Measurements from ENCODE around the gene TRPC4AP.

DNA sequence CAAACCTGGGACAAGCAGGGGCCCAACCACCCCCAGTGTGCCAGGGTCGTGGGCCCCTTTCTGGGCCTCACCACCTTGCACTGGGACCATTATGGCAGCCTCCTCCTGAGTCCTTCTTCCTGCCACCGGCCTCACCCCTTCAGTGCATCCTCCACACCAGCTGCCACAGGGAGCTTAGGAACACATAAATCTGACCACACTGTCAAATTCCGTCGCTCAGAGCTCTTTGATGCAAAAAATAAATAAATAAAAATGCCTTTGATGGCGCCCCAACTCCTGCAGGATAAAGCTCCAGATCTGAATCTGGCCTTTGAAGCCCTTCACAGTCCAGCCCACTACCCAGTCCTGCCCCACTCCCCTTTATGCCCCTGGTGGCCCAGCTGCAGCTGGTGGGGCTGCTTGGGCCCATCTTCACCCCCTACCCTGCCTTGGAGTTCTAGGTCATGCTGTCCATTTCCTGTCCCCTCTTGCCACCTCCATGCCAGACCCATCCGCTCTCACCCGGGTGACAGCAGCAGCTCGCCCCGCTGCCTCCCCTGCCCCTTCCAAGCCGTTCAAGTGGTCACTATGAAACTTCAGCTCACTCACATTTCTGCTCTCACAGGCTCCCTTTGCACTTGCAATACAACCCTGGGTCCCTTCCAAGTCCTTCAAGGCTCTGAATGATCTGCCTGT is 120.9 kb downstream of the TRPC4AP start:
- TF ChIP-seq CTCF (IDR thresholded peaks at IDR 0.05): no peak
- no peak for TF ChIP-seq POLR2A (IDR thresholded peaks at IDR 0.05)

Measured in esophagus squamous epithelium (tissue), 4 donors.